ENCODE measurements around the gene CCDC201. TPM values are rescaled to one million over a fixed set of nuclear protein-coding genes. Genes with fewer than 3 reads are reported as not detected.

The CCDC201 gene
- total and polyA plus RNA-seq, 2 of the 4 experiments (the other 2 are of a cell fraction), result not detected

- no peak overlapping the region for H3K18ac ChIP-seq (ENCODE audit: low read depth, low read length)
- H3K27ac ChIP-seq (ENCODE audit: insufficient read depth, low read length), result no peak overlapping the region
- H2AFZ ChIP-seq (replicated peaks; ENCODE audit: low read length, poor library complexity), result no peak overlapping the region
- peak overlapping the region; percentile 86; the same call in 1 of the 2 replicates for H2BK120ac ChIP-seq (ENCODE audit: low read depth, low read length)
- no peak for ATAC-seq (ENCODE audit: low read depth)
- CTCF ChIA-PET, result no interaction called here
- H3K23ac ChIP-seq (ENCODE audit: low read depth, low read length), result no peak overlapping the region
- peaks cover 20% of the 10 kb centered on the region for H3K9me1 ChIP-seq (ENCODE audit: insufficient read depth, low read length)
- no peak overlapping the region for H4K8ac ChIP-seq (ENCODE audit: low read depth in 2 of 2, low read length in 2 of 2)
- H3K4me1 ChIP-seq (ENCODE audit: control insufficient read depth, insufficient read depth, low read length), result peaks cover 4% of the 10 kb centered on the region
- no peak overlapping the region for H3K14ac ChIP-seq (replicated peaks; ENCODE audit: low read depth, low read length)
- H4K91ac ChIP-seq (ENCODE audit: insufficient read depth, low read depth, low read length), result peak overlapping the region; percentile 28
- POLR2A ChIA-PET (ENCODE audit: unreplicated experiment), result no interaction called here
- no peak overlapping the region for H2BK20ac ChIP-seq (ENCODE audit: low read depth, low read length)
- H2AK5ac ChIP-seq (ENCODE audit: low read depth, low read length), result 0 out of 2 replicates have a peak overlapping the region, but pooled peaks have one; percentile 26
- H3K9ac ChIP-seq (ENCODE audit: low read depth, low read length), result no peak overlapping the region
- BruUV-seq (replicated peaks), result no TSS peak
- H4K5ac ChIP-seq (ENCODE audit: low read depth, low read length), result no peak overlapping the region
- H3K27me3 ChIP-seq (ENCODE audit: control insufficient read depth, insufficient read depth, low read length), result no peaks in the 10 kb centered on the region
- peak overlapping the region; percentile 35; the same call in 1 of the 3 replicates for H2BK15ac ChIP-seq (ENCODE audit: low read depth, low read length)
- H3K4me3 ChIP-seq (ENCODE audit: insufficient read depth, low read depth, low read length), result no peak overlapping the region
- peak overlapping the region; percentile 32; the same call in 1 of the 2 replicates for H3K4ac ChIP-seq (ENCODE audit: low read depth, low read length)
- in situ Hi-C loops (cut with MboI; ENCODE audit: low sequenced_read_pairs) (no loop called here), dilution Hi-C loops (cut with HindIII; ENCODE audit: low sequenced_read_pairs, unreplicated experiment) (no loop called here), intact Hi-C loops (cut with micrococcal nuclease) (no loop called here)
- WGBS, 2 experiments (ENCODE audit: extremely low coverage in 2 of 2, insufficient read length in 1 of 2), result 86% methylated on average over 1 of the region's 2 CpGs; no CpG with 5 or more reads in 1 of the 2 experiments
- H3K36me3 ChIP-seq (ENCODE audit: control insufficient read depth, insufficient read depth, low read length), result no peaks in the 10 kb centered on the region
- H3K9me3 ChIP-seq (ENCODE audit: control insufficient read depth, insufficient read depth, low read length), result peaks cover 3% of the 10 kb centered on the region
- TF ChIP-seq RFX5 (IDR thresholded peaks at IDR 0.05; ENCODE audit: low read depth, low read length) (no peak), MAFK (IDR thresholded peaks at IDR 0.05; ENCODE audit: low read depth, low read length) (no peak), FOS (IDR thresholded peaks at IDR 0.05; ENCODE audit: low read depth, low read length) (no peak), MAZ (IDR thresholded peaks at IDR 0.05; ENCODE audit: borderline replicate concordance, low read depth, low read length) (no peak), USF2 (IDR thresholded peaks at IDR 0.05; ENCODE audit: low read depth, low read length) (no peak), MXI1 (IDR thresholded peaks at IDR 0.05; ENCODE audit: borderline replicate concordance, low read depth, low read length) (no peak), SMC3 (IDR thresholded peaks at IDR 0.05; ENCODE audit: low read depth, low read length) (no peak), RAD21 (IDR thresholded peaks at IDR 0.05; ENCODE audit: low read length) (no peak), CEBPB (IDR thresholded peaks at IDR 0.05; ENCODE audit: low read depth, low read length) (no peak), POLR2A (IDR thresholded peaks at IDR 0.05; ENCODE audit: low read depth, low read length) (no peak)
- H2BK5ac ChIP-seq (ENCODE audit: low read depth, low read length, poor library complexity, severe bottlenecking), result no peak overlapping the region
- H3K4me2 ChIP-seq (ENCODE audit: low read depth, low read length), result no peak overlapping the region
- no peak overlapping the region for H2AK9ac ChIP-seq (replicated peaks; ENCODE audit: low read depth, low read length, poor library complexity)
- H3K56ac ChIP-seq (ENCODE audit: extremely low read depth, insufficient read depth, low read length), result no peak overlapping the region
- DNase-seq, result no peak
- no peaks in the 10 kb centered on the region for H4K20me1 ChIP-seq (ENCODE audit: insufficient read depth, low read length)
- H3K79me1 ChIP-seq (ENCODE audit: low read depth in 1 of 2, low read length in 2 of 2), result no peaks in the 10 kb centered on the region
Observed at GRCh38 chr7:45876519-45876918, 3.6 kb upstream of the CCDC201 start.

Measured in IMR-90 (cell line).